ENCODE data around the gene ACTN4.

The ACTN4 gene

DNA sequence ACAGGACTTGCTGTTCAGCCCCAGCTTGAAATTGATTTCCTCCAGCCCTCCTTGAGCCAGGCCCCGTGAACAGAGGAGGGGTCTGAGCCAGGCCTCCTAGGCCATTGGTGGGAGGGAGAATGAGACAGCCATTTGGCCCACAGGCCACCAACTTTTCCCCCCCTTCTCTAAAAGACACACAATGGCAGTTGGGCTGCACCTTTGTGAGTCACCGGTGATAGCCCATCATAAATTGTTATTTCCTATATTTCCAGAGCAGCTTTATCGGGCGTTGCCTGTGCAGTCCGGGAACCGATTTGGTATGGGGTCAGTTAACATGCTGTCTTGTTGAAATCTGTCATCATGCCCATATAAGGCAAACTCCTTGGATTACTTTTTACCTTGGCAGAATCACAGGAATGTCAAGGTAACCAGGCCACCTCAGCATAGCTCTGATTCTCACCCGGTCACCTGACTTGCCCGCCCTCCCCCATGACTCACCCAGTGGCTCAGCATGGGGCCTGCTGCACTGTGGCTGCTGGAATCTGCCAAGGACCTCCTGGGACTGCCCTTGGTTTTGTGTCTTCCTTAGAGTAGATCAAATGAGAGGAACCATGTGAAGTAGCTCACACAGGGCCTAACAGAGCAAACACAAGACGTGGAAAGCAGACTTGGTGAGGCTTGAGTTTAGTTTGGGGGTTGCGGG, 36.1 kb downstream of the ACTN4 start:
- Histone ChIP-seq H3K36me3 (ENCODE audit: insufficient read depth, low read length) (peaks cover 12% of the 10 kb centered on the region), H3K27ac (ENCODE audit: low read length) (no peak overlapping the region), H2AFZ (ENCODE audit: low read depth, low read length) (no peak overlapping the region), H3K79me2 (ENCODE audit: insufficient read depth, low read length) (peaks cover 96% of the 10 kb centered on the region), H4K20me1 (ENCODE audit: insufficient read depth, low read length) (peaks cover 87% of the 10 kb centered on the region), H3K27me3 (ENCODE audit: insufficient read depth, low read length, poor library complexity) (no peaks in the 10 kb centered on the region), H3K4me3 (ENCODE audit: low read depth in 1 of 2, low read length in 2 of 2) (no peak overlapping the region), H3K4me2 (ENCODE audit: insufficient read depth, low read length) (no peak overlapping the region), H3K9ac (ENCODE audit: low read depth, low read length) (no peak overlapping the region), H3K9me3 (ENCODE audit: insufficient read depth, low read length, severe bottlenecking) (no peaks in the 10 kb centered on the region), H3K4me1 (ENCODE audit: insufficient read depth, low read length) (peaks cover 26% of the 10 kb centered on the region)
- ATAC-seq (ENCODE audit: insufficient read depth, low read depth) (no peak), DNase-seq (peak; percentile 10)
- no peak for TF ChIP-seq EZH2 (IDR thresholded peaks at IDR 0.05; ENCODE audit: borderline replicate concordance, low read depth, low read length, severe bottlenecking)
- TF ChIP-seq, protein P1, sequence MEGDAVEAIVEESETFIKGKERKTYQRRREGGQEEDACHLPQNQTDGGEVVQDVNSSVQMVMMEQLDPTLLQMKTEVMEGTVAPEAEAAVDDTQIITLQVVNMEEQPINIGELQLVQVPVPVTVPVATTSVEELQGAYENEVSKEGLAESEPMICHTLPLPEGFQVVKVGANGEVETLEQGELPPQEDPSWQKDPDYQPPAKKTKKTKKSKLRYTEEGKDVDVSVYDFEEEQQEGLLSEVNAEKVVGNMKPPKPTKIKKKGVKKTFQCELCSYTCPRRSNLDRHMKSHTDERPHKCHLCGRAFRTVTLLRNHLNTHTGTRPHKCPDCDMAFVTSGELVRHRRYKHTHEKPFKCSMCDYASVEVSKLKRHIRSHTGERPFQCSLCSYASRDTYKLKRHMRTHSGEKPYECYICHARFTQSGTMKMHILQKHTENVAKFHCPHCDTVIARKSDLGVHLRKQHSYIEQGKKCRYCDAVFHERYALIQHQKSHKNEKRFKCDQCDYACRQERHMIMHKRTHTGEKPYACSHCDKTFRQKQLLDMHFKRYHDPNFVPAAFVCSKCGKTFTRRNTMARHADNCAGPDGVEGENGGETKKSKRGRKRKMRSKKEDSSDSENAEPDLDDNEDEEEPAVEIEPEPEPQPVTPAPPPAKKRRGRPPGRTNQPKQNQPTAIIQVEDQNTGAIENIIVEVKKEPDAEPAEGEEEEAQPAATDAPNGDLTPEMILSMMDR (IDR thresholded peaks at IDR 0.05; ENCODE audit: borderline replicate concordance, extremely low read depth, low read length, poor library complexity, severe bottlenecking), result no peak

DNA sequence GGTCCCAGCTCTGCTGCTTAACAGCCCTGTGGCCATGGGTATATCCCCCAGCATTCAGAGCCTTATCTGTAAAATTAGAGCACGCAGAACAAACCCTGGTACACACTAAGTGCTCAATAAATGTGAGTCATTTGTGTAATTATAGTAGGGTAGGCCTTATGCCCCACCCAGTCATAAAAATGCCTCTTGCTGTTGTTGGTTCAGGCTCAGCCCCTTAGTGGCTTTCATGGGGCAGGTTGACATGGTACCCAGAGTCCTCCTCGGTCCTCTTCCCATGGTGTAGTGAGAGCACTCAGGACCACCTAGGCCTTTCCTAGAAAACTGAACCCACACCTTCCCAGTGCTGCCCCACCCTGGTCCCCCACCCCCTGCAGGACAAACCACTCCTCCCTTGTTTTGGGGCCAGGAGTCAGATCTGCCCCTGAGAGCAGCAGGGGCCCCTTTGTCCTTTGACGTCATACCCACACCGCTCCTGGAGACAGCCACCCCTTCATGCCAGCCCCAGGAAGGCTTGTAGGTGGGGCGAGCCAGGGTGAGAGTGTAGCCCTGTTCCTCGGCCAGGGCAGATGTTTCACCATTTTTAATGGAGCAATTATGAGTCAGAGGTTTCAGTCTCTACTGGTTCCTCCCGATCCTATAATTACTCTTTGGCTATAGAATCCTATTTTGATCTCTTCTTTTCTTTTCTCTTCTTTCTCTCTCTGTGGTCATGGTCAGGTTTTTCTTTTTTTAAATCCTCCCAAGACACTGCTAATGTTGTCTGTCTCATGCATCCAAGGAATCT, 36.8 kb downstream of the ACTN4 start:
- ATAC-seq (ENCODE audit: insufficient read depth, low read depth) (no peak), DNase-seq (no peak)
- peaks cover 79% of the 10 kb centered on the region for H4K20me1 ChIP-seq (ENCODE audit: insufficient read depth, low read length)
- no peak overlapping the region for H3K4me2 ChIP-seq (ENCODE audit: insufficient read depth, low read length)
- H3K27ac ChIP-seq (ENCODE audit: low read length), result no peak overlapping the region
- H3K4me1 ChIP-seq (ENCODE audit: insufficient read depth, low read length), result peaks cover 24% of the 10 kb centered on the region
- H3K36me3 ChIP-seq (ENCODE audit: insufficient read depth, low read length), result peaks cover 9% of the 10 kb centered on the region
- no peaks in the 10 kb centered on the region for H3K9me3 ChIP-seq (ENCODE audit: insufficient read depth, low read length, severe bottlenecking)
- no peak overlapping the region for H3K4me3 ChIP-seq (ENCODE audit: low read depth in 1 of 2, low read length in 2 of 2)
- TF ChIP-seq, protein P1 (IDR thresholded peaks at IDR 0.05; ENCODE audit: borderline replicate concordance, extremely low read depth, low read length, poor library complexity, severe bottlenecking), result no peak
- TF ChIP-seq EZH2 (IDR thresholded peaks at IDR 0.05; ENCODE audit: borderline replicate concordance, low read depth, low read length, severe bottlenecking), result no peak
- peaks cover 96% of the 10 kb centered on the region for H3K79me2 ChIP-seq (ENCODE audit: insufficient read depth, low read length)
- H3K27me3 ChIP-seq (ENCODE audit: insufficient read depth, low read length, poor library complexity), result no peaks in the 10 kb centered on the region
- no peak overlapping the region for H3K9ac ChIP-seq (ENCODE audit: low read depth, low read length)
- no peak overlapping the region for H2AFZ ChIP-seq (ENCODE audit: low read depth, low read length)

DNA sequence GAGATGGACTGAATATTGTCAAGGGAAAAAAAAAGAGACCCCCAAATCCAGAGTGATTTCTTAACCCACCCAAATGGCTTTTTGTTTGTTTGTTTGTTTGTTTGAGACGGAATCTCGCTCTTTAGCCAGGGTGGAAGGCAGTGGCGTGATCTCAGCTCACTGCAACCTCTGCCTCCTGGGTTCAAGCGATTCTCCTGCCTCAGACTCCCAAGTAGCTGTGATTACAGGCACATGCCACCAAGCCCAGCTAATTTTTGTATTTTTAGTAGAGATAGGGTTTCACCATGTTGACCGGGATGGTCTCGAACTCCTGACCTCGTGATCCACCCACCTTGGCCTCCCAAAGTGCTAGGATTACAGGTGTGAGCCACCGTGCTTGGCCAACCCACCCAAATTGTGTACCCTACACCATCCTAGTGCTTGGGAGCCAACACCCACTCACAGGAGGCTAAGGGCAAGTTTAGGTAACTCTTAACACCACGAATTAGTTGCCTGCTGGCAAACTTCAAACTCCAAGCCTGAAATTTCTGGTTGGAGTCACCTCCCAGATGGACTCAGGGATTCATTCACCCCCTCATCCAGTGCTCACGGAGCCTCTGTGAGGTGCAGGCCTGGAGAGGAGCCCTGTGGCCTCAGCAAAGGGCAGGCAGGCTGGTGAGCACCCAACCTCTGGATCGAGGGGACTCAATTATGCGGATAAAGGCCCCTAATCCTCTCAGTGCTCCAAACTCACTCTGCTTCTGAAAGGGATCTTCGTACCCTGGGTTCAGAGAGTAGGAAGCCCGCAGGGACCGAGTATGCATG, 37.6 kb downstream of the ACTN4 start:
- DNase-seq (no peak), ATAC-seq (ENCODE audit: insufficient read depth, low read depth) (no peak)
- H3K79me2 ChIP-seq (ENCODE audit: insufficient read depth, low read length), result peaks cover 95% of the 10 kb centered on the region
- H3K9me3 ChIP-seq (ENCODE audit: insufficient read depth, low read length, severe bottlenecking), result no peaks in the 10 kb centered on the region
- H3K9ac ChIP-seq (ENCODE audit: low read depth, low read length), result no peak overlapping the region
- no peak overlapping the region for H3K4me3 ChIP-seq (ENCODE audit: low read depth in 1 of 2, low read length in 2 of 2)
- peaks cover 9% of the 10 kb centered on the region for H3K36me3 ChIP-seq (ENCODE audit: insufficient read depth, low read length)
- no peaks in the 10 kb centered on the region for H3K27me3 ChIP-seq (ENCODE audit: insufficient read depth, low read length, poor library complexity)
- H3K4me2 ChIP-seq (ENCODE audit: insufficient read depth, low read length), result no peak overlapping the region
- H4K20me1 ChIP-seq (ENCODE audit: insufficient read depth, low read length), result peaks cover 75% of the 10 kb centered on the region
- no peak overlapping the region for H3K27ac ChIP-seq (ENCODE audit: low read length)
- TF ChIP-seq EZH2 (IDR thresholded peaks at IDR 0.05; ENCODE audit: borderline replicate concordance, low read depth, low read length, severe bottlenecking), result no peak
- TF ChIP-seq, protein P1 (IDR thresholded peaks at IDR 0.05; ENCODE audit: borderline replicate concordance, extremely low read depth, low read length, poor library complexity, severe bottlenecking), result no peak
- peaks cover 18% of the 10 kb centered on the region for H3K4me1 ChIP-seq (ENCODE audit: insufficient read depth, low read length)
- H2AFZ ChIP-seq (ENCODE audit: low read depth, low read length), result no peak overlapping the region

Data from DND-41 (cell line).